GM21737 (cell line): ENCODE measurements around the gene ARHGEF7.

Experiments
- ATAC-seq: cut with Tn5 transposase; IDR thresholded peaks from one replicate; pipeline ENCODE4 v1.9.1; 2021; ENCODE audit warnings: mild to moderate bottlenecking, moderate library complexity; ENCODE audit not compliant: unreplicated experiment

Gene ARHGEF7

GRCh38 chr13:111267784-111268183 lies 152.7 kb downstream of the ARHGEF7 start:
- ATAC-seq: no peak

- no peak for ATAC-seq
These were observed 154.4 kb downstream of the ARHGEF7 start for GRCh38 chr13:111269508-111269907.

- ATAC-seq: no peak
These were observed 155.0 kb downstream of the ARHGEF7 start for GRCh38 chr13:111270126-111270525.

GRCh38 chr13:111270765-111271698 lies 155.9 kb downstream of the ARHGEF7 start:
- no peak for ATAC-seq

- ATAC-seq: no peak
These were observed 157.0 kb downstream of the ARHGEF7 start for GRCh38 chr13:111272117-111272516.

GRCh38 chr13:111275382-111275781 lies 160.3 kb downstream of the ARHGEF7 start:
- no peak for ATAC-seq

DNA sequence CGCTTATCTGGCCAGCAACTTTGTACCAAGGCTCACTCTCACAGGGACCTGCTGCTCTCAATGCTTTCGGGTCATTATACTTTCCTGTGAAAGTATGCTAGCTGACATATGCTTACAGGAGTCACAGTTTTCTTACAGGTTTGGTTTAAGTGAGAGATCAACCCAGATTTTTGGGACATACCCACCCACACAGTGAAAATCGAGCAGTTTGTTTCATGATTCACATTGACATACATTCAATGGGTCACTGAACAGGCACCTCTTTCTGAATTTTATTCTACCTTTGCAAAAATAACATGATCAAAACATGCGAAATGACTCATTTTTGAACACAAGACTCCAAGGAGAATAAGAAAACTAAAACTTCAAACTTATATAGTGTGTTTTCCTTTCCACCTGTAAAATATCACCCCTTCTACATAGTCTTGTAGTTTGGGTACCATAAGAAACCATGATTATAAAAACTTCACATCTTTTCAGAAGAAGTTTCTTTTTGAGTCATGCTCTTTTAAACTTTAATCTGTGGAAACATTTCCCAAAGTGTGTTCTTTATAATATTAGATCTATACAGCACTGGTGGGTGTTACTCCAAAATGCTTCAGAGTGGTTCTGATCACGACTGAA lies 161.0 kb downstream of the ARHGEF7 start:
- ATAC-seq: no peak

DNA sequence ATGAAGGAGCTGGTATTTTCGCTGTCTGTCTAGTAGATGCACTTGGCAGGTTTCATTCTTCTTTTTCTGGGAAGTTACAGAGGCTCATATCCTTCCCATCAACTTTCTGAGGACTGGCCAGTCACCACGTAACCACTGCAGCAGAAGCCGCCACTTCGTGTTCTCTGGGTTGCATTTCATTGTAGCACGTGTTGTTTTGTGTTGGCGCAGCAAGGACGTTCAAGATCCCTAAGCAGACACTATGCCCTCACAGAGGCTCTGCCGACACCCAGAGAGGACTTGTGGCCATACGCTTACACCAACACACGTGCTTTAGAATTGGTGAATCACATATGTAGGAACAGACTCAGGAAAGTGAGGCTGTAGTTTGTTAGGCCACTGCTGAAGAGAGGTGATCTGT lies 163.1 kb downstream of the ARHGEF7 start:
- no peak for ATAC-seq

- ATAC-seq: no peak
These were observed 163.9 kb downstream of the ARHGEF7 start for GRCh38 chr13:111278743-111279652.

- no peak for ATAC-seq
These were observed 165.1 kb downstream of the ARHGEF7 start for GRCh38 chr13:111280226-111280625.

DNA sequence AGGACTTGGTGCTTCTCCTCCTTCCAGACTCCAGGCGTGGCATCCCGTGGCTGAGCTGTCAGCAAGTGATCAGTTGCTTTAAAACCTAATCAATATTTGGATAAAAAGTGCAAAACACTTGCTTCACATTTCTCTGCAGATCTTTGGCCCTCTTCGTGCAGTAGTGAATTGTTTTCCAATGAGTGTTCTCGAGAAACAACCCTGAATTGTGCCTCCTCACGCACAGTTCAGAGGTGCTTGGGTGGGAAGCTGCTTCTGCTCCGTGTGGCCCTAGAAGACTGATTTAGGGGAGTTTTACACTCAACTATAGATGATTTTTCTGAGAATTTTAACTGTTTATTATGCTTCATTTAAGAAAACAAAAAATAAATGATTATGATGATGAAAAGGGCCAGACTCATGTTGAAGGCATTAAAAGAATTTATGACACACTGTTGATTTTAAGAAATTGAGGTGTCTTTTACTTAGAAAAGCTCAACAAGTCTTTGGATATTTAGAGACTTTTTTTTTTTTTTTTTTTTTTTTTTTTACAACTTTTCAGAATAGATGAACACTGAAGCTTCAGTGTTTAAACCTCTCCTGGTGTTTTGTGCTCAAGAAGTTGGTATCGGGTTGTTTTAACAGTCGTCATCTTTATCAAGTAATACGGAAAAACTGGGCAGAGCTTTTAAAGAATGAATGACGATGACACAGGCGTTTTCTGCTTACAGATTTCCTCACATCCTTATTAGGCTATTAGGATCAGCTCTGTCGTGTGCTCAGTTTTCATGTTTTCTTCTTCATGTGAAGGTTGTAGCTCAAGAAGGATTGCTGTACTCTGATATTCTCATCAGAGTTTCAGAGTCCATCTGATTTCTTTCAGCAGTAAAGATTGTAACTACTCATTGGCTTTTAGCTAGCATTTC lies 165.8 kb downstream of the ARHGEF7 start:
- no peak for ATAC-seq

DNA sequence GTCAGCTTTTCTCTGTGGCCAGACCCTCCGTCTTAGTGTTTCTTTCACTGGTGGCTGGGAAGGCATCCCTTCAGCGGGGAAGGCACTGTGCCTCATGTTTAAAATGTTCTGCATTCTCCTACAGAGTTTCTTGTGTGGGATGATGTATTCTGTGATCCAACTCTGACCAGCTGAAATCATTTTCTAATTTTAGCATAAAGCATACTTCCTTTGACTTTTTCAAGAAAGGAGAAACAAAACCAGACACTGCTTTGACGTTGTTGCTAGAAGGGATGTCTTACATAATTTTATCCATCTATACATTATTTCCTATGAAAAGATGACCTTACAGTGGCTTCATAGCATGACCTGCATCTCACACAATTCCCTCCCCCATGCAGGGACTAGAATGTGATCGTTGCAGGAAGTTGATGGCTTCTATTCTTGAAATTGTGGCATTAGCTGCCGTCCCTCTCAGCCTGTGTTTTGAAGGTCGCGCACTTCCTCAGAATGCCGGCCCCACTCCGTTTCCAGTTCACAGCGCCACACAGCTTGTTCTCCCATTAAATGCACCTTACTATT lies 166.7 kb downstream of the ARHGEF7 start:
- ATAC-seq: no peak

- ATAC-seq: no peak
These were observed 167.3 kb downstream of the ARHGEF7 start for GRCh38 chr13:111282425-111282824.

GRCh38 chr13:111282997-111283396 lies 167.9 kb downstream of the ARHGEF7 start:
- no peak for ATAC-seq

DNA sequence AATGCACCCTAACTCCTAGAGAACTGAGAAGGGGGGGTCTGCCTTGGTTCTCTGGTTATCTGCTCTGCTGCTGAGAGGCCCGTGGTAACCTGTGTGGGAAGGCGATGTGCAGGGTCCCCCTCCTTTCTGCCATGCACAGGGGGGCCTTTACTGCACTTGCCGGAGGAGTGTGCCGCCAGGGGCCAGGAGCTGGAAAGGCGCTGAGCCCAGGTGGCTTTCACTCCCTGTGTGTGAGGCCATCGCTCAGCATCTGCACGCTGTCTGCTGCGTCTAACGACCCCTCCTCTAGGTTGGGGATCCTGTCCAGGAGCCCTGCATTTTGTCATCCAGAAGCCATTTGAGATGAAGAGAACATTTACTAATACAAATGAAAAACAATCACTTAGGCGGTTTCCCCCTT lies 168.3 kb downstream of the ARHGEF7 start:
- ATAC-seq: no peak

GRCh38 chr13:111283991-111284390 lies 168.9 kb downstream of the ARHGEF7 start:
- no peak for ATAC-seq

- ATAC-seq: no peak
These were observed 169.5 kb downstream of the ARHGEF7 start for GRCh38 chr13:111284565-111284964.

GRCh38 chr13:111286162-111286561 lies 171.1 kb downstream of the ARHGEF7 start:
- ATAC-seq: no peak

- no peak for ATAC-seq
These were observed 171.6 kb downstream of the ARHGEF7 start for GRCh38 chr13:111286749-111287148.

DNA sequence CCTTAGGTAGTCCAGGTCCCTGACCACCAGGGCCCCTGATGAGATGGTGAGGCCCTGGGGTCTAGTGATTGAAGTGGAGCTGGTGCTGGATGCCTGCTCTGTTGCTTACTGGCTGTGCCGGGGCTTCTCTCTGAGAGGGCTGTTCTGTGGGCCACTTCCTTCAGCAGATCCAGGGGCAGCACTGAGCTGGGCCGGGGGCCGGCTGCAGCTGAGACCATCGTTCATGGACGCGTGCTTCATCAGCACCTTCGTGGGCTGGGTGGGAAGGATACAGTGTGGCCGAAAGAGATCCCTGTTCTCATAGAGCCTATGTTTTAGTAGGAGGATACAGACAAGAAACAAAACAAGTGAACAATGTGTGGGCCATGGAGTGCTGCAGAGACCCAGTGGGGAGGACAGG lies 172.1 kb downstream of the ARHGEF7 start:
- ATAC-seq: no peak
